DOHH2 (cell line): ENCODE results near the gene PWWP2A.

ENCODE experiments used
- H3F3A ChIP-seq: fragments of 200-600 bp; sonication (generic), shearing (Covaris generic); 2 replicates; pipeline ENCODE4 v1.6.0; 2016; ENCODE audit warnings: antibody characterized with exemption, mild to moderate bottlenecking; ENCODE audit not compliant: control insufficient read depth, insufficient read depth
- H3K27ac ChIP-seq: fragments of 200-600 bp; sonication (generic); 2 replicates; pipeline ENCODE4 v1.5.1; 2014; ENCODE audit warnings: low read depth, mild to moderate bottlenecking, low read length, moderate library complexity
- H3K27me3 ChIP-seq: fragments of 200-600 bp; sonication (generic); 2 replicates; pipeline ENCODE4 v1.6.1; 2014; ENCODE audit warnings: mild to moderate bottlenecking, low read length, mixed read lengths; ENCODE audit not compliant: control insufficient read depth
- H3K36me3 ChIP-seq: fragments of 200-600 bp; sonication (generic); 2 replicates; pipeline ENCODE4 v1.6.1; 2014; ENCODE audit warnings: mild to moderate bottlenecking, low read length, moderate library complexity, mixed read lengths; ENCODE audit not compliant: control insufficient read depth
- H3K4me1 ChIP-seq: fragments of 200-600 bp; sonication (generic); 2 replicates; pipeline ENCODE4 v1.6.1; 2014; ENCODE audit warnings: mild to moderate bottlenecking, low read length, mixed read lengths; ENCODE audit not compliant: control insufficient read depth
- H3K4me2 ChIP-seq: fragments of 200-600 bp; sonication (generic); 2 replicates; pipeline ENCODE4 v1.6.0; 2014; ENCODE audit warnings: mild to moderate bottlenecking, low read length, moderate library complexity
- H3K4me3 ChIP-seq: fragments of 200-600 bp; sonication (generic); 2 replicates; pipeline ENCODE4 v1.5.1; 2014; ENCODE audit warnings: mild to moderate bottlenecking, low read length, mixed read lengths
- H3K79me2 ChIP-seq: fragments of 200-600 bp; sonication (generic); 2 replicates; pipeline ENCODE4 v1.6.1; 2014; ENCODE audit warnings: mild to moderate bottlenecking, low read length, mixed read lengths; ENCODE audit not compliant: control insufficient read depth
- H3K9me2 ChIP-seq: fragments of 200-600 bp; sonication (generic); replicated peaks from 2 replicates; pipeline ENCODE4 v1.6.1; 2014; ENCODE audit warnings: mild to moderate bottlenecking, low read length, mixed read lengths; ENCODE audit not compliant: control insufficient read depth
- H3K9me3 ChIP-seq: fragments of 200-600 bp; sonication (generic); 2 replicates; pipeline ENCODE4 v1.6.1; 2014; ENCODE audit warnings: antibody characterized with exemption, low read length, mixed read lengths; ENCODE audit not compliant: control insufficient read depth, insufficient read depth
- H4K20me1 ChIP-seq: fragments of 200-600 bp; sonication (generic); 2 replicates; pipeline ENCODE4 v1.6.0; 2014; ENCODE audit warnings: low read depth, mild to moderate bottlenecking, antibody characterized with exemption, low read length, moderate library complexity; ENCODE audit not compliant: control insufficient read depth, insufficient read depth
- CTCF ChIP-seq: fragments of 200-600 bp; sonication (generic); IDR thresholded peaks from one replicate; pipeline ENCODE4 v1.5.1; 2014; ENCODE audit warnings: antibody characterized with exemption, mild to moderate bottlenecking, low read depth, low read length; ENCODE audit not compliant: poor library complexity, severe bottlenecking
- EZH2phosphoT487 ChIP-seq: fragments of 200-600 bp; sonication (generic); IDR thresholded peaks from 2 replicates; pipeline ENCODE4 v1.6.1; 2017; ENCODE audit warnings: borderline replicate concordance, mild to moderate bottlenecking, antibody characterized with exemption, low read length, moderate library complexity, mixed read lengths

The PWWP2A gene

GRCh38 chr5:160083501-160083900, 35.7 kb downstream of the PWWP2A start:
- H4K20me1 ChIP-seq, result no peaks in the 10 kb centered on the region
- no peak overlapping the region for H3K4me2 ChIP-seq
- no peak overlapping the region for H3K4me3 ChIP-seq
- H3F3A ChIP-seq, result no peaks in the 10 kb centered on the region; the same call in 1 of the 2 replicates
- H3K36me3 ChIP-seq, result peaks cover 5% of the 10 kb centered on the region; the same call in 1 of the 2 replicates
- no peaks in the 10 kb centered on the region for H3K9me2 ChIP-seq
- H3K4me1 ChIP-seq, result 0 out of 2 replicates have a peak, but pooled peaks cover 3% of the 10 kb centered on the region
- no peaks in the 10 kb centered on the region for H3K27me3 ChIP-seq
- no peaks in the 10 kb centered on the region for H3K79me2 ChIP-seq
- TF ChIP-seq EZH2phosphoT487, result no peak
- no peak for TF ChIP-seq CTCF
- H3K9me3 ChIP-seq, result no peaks in the 10 kb centered on the region
- no peak overlapping the region for H3K27ac ChIP-seq

GRCh38 chr5:160082614-160083500, 36.4 kb downstream of the PWWP2A start:
- H3K4me1 ChIP-seq, result 0 out of 2 replicates have a peak, but pooled peaks cover 3% of the 10 kb centered on the region
- H3F3A ChIP-seq, result no peaks in the 10 kb centered on the region; the same call in 1 of the 2 replicates
- H3K27ac ChIP-seq, result no peak overlapping the region
- no peaks in the 10 kb centered on the region for H3K79me2 ChIP-seq
- no peaks in the 10 kb centered on the region for H3K9me3 ChIP-seq
- no peaks in the 10 kb centered on the region for H3K27me3 ChIP-seq
- H4K20me1 ChIP-seq, result no peaks in the 10 kb centered on the region
- H3K4me2 ChIP-seq, result no peak overlapping the region
- TF ChIP-seq CTCF (no peak), EZH2phosphoT487 (no peak)
- no peaks in the 10 kb centered on the region for H3K9me2 ChIP-seq
- H3K36me3 ChIP-seq, result peaks cover 10% of the 10 kb centered on the region; the same call in 1 of the 2 replicates
- no peak overlapping the region for H3K4me3 ChIP-seq

DNA sequence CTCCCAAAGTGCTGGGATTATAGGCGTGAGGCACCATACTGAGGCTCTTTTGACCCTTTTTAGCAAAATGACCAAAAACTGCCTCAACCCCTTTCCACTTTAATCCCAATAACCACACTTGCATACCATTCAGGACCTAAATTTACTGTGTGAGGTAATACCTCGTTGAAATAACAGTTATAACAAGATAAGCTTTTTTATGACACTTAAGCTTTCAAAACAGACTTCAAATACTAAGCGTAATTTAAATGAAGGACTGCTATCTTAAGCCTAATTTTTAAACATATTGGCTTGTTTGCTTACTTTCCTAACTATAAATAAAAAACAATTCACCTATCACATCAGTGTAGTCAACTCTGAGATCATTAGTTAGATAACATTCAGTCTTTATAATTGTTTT, 37.8 kb downstream of the PWWP2A start:
- Histone ChIP-seq H3K27me3 (no peaks in the 10 kb centered on the region), H3K79me2 (no peaks in the 10 kb centered on the region), H3F3A (no peaks in the 10 kb centered on the region; the same call in 1 of the 2 replicates), H3K9me2 (no peaks in the 10 kb centered on the region), H3K36me3 (peaks cover 15% of the 10 kb centered on the region; the same call in 1 of the 2 replicates), H3K9me3 (no peaks in the 10 kb centered on the region), H3K27ac (no peak overlapping the region), H3K4me1 (0 out of 2 replicates have a peak, but pooled peaks cover 3% of the 10 kb centered on the region), H3K4me3 (no peak overlapping the region), H3K4me2 (no peak overlapping the region), H4K20me1 (no peaks in the 10 kb centered on the region)
- TF ChIP-seq CTCF (no peak), EZH2phosphoT487 (no peak)
